IMR-90 (cell line): ENCODE results near the gene AP3B1. TPM values are rescaled to one million over a fixed set of nuclear protein-coding genes. Genes with fewer than 3 reads are reported as not detected.

Source experiments
- ATAC-seq: fragments of 200-7000 bp; cut with Tn5 transposase; 2 replicates; pipeline ENCODE4 v1.9.1; 2020; ENCODE audit warnings: low read depth, mild to moderate bottlenecking, moderate library complexity
- BruUV-seq: library from RNA; stranded (reverse); fragments of 400-500 nt; replicated peaks from 2 replicates; lab custom pipeline; 2021; lab: Mats Ljungman, UMichigan
- CTCF ChIA-PET: fragments of 300-600 bp; formaldehyde crosslinking; extraction: SDS; loops from one replicate; lab custom pipeline; 2021; ENCODE audit warnings: antibody characterized with exemption; lab: Yijun Ruan, JAX
- POLR2A ChIA-PET: fragments of 300-600 bp; sonication (Branson Sonifier 250); formaldehyde crosslinking; loops from one replicate; lab custom pipeline; 2022; ENCODE audit warnings: antibody characterized with exemption; ENCODE audit not compliant: unreplicated experiment; lab: Charles Lee
- DNase-seq: peaks from one replicate; pipeline ENCODE4 v3.0.0; 2013
- H2AFZ ChIP-seq: replicated peaks from 2 replicates; pipeline ENCODE3; 2013; ENCODE audit warnings: low read length, mild to moderate bottlenecking; ENCODE audit not compliant: poor library complexity
- H2AK5ac ChIP-seq: 2 replicates; pipeline ENCODE4 v1.6.1; 2013; ENCODE audit warnings: low read depth, low read length, inconsistent platforms
- H2AK9ac ChIP-seq: replicated peaks from 2 replicates; pipeline ENCODE3; 2013; ENCODE audit warnings: mild to moderate bottlenecking, low read depth, low read length, moderate library complexity; ENCODE audit not compliant: poor library complexity
- H2BK120ac ChIP-seq: 2 replicates; pipeline ENCODE4 v1.6.1; 2013; ENCODE audit warnings: low read depth, low read length, inconsistent platforms
- H2BK15ac ChIP-seq: 3 replicates; pipeline ENCODE4 v1.6.1; 2013; ENCODE audit warnings: low read depth, low read length, inconsistent platforms
- H2BK20ac ChIP-seq: 2 replicates; pipeline ENCODE4 v1.6.1; 2013; ENCODE audit warnings: low read depth, mild to moderate bottlenecking, inconsistent platforms, low read length, moderate library complexity
- H2BK5ac ChIP-seq: 2 replicates; pipeline ENCODE4 v1.6.1; 2013; ENCODE audit warnings: mild to moderate bottlenecking, low read depth, low read length, inconsistent platforms; ENCODE audit not compliant: poor library complexity, severe bottlenecking
- H3K14ac ChIP-seq: replicated peaks from 2 replicates; pipeline ENCODE4 v1.6.1; 2013; ENCODE audit warnings: low read depth, low read length, inconsistent platforms
- H3K18ac ChIP-seq: 2 replicates; pipeline ENCODE4 v1.6.1; 2013; ENCODE audit warnings: low read depth, low read length, control low read depth
- H3K23ac ChIP-seq: 2 replicates; pipeline ENCODE4 v1.6.1; 2013; ENCODE audit warnings: low read depth, low read length, inconsistent platforms
- H3K27ac ChIP-seq: 2 replicates; pipeline ENCODE4 v1.5.1; 2013; ENCODE audit warnings: mild to moderate bottlenecking, control low read depth, low read length; ENCODE audit not compliant: insufficient read depth
- H3K27me3 ChIP-seq: 2 replicates; pipeline ENCODE4 v1.6.1; 2013; ENCODE audit warnings: low read length; ENCODE audit not compliant: control insufficient read depth, insufficient read depth
- H3K36me3 ChIP-seq: 2 replicates; pipeline ENCODE4 v1.6.1; 2013; ENCODE audit warnings: low read length, mixed read lengths; ENCODE audit not compliant: control insufficient read depth, insufficient read depth
- H3K4ac ChIP-seq: 2 replicates; pipeline ENCODE4 v1.6.1; 2013; ENCODE audit warnings: low read depth, low read length, inconsistent platforms
- H3K4me1 ChIP-seq: 2 replicates; pipeline ENCODE4 v1.6.1; 2013; ENCODE audit warnings: low read length, mixed read lengths; ENCODE audit not compliant: control insufficient read depth, insufficient read depth
- H3K4me2 ChIP-seq: 2 replicates; pipeline ENCODE4 v1.6.1; 2013; ENCODE audit warnings: low read depth, mild to moderate bottlenecking, control low read depth, low read length, moderate library complexity
- H3K4me3 ChIP-seq: 2 replicates; pipeline ENCODE4 v1.5.1; 2013; ENCODE audit warnings: low read depth, mild to moderate bottlenecking, control low read depth, low read length, moderate library complexity; ENCODE audit not compliant: insufficient read depth
- H3K56ac ChIP-seq: 2 replicates; pipeline ENCODE4 v1.6.1; 2013; ENCODE audit warnings: low read length, inconsistent platforms; ENCODE audit not compliant: insufficient read depth; ENCODE audit errors: extremely low read depth
- H3K79me1 ChIP-seq, 2 experiments: 2 replicates each; pipeline ENCODE4 v1.6.1; 2013; ENCODE audit warnings: low read length in 2 of 2, inconsistent platforms in 1 of 2, low read depth in 1 of 2
- H3K9ac ChIP-seq: 2 replicates; pipeline ENCODE4 v1.6.1; 2013; ENCODE audit warnings: low read depth, low read length, control low read depth
- H3K9me1 ChIP-seq: 2 replicates; pipeline ENCODE4 v1.6.1; 2013; ENCODE audit warnings: low read length, inconsistent platforms; ENCODE audit not compliant: insufficient read depth
- H3K9me3 ChIP-seq: 2 replicates; pipeline ENCODE4 v1.6.1; 2013; ENCODE audit warnings: low read length; ENCODE audit not compliant: control insufficient read depth, insufficient read depth
- H4K20me1 ChIP-seq: 2 replicates; pipeline ENCODE4 v1.6.1; 2013; ENCODE audit warnings: low read length, inconsistent platforms; ENCODE audit not compliant: insufficient read depth
- H4K5ac ChIP-seq: 2 replicates; pipeline ENCODE4 v1.6.1; 2013; ENCODE audit warnings: mild to moderate bottlenecking, low read depth, low read length, control low read depth
- H4K8ac ChIP-seq, 2 experiments: 2 replicates each; pipeline ENCODE4 v1.6.1; 2013; ENCODE audit warnings: low read depth in 2 of 2, low read length in 2 of 2, control low read depth in 1 of 2, inconsistent platforms in 1 of 2
- H4K91ac ChIP-seq: 2 replicates; pipeline ENCODE4 v1.6.1; 2013; ENCODE audit warnings: low read depth, low read length, inconsistent platforms; ENCODE audit not compliant: insufficient read depth
- CHD1 ChIP-seq: IDR thresholded peaks from 2 replicates; pipeline ENCODE4 v1.6.1; 2012; ENCODE audit warnings: low read depth, low read length, improper control_type of control experiment
- FOS ChIP-seq: fragments of 150-350 bp; IDR thresholded peaks from 2 replicates; pipeline ENCODE4 v1.6.1; 2016; ENCODE audit warnings: low read depth, low read length
- RFX5 ChIP-seq: IDR thresholded peaks from 2 replicates; pipeline ENCODE4 v1.8.0; 2012; ENCODE audit warnings: low read depth, mild to moderate bottlenecking, low read length, moderate library complexity
- WGBS, 2 experiments: methylation state at CpG; one replicate each; pipeline versions ENCODE4 v1.1.5 to v1.1.7; 2013; ENCODE audit warnings: missing lambda C conversion rate in 2 of 2; ENCODE audit not compliant: insufficient read length in 1 of 2; ENCODE audit errors: extremely low coverage in 2 of 2; 5-methylcytosine and 5-hydroxymethylcytosine counted together
- dilution Hi-C: fragments of 300-500 bp; cut with HindIII; formaldehyde crosslinking; loops from one replicate; pipeline ENCODE4 v1.14.3; 2018; ENCODE audit warnings: low sequenced_read_pairs; ENCODE audit not compliant: unreplicated experiment
- in situ Hi-C: fragments of 300-500 bp; cut with MboI; formaldehyde crosslinking; loops from 3 replicates; pipeline ENCODE4 v1.14.3; 2019; ENCODE audit warnings: low sequenced_read_pairs, inconsistent platforms, mixed read lengths
- intact Hi-C: fragments of 100-400 bp; cut with micrococcal nuclease; formaldehyde crosslinking; loops from 2 replicates; pipeline ENCODE4 v1.10.0; 2022
- polyA plus RNA-seq, 3 experiments: library from polyadenylated mRNA; depleted of rRNA; stranded (reverse); fragments of >200 nt; gene quantifications; 2 replicates each; pipeline ENCODE4 v1.2.3, GENCODE V29; 2012; ENCODE audit warnings: low replicate concordance in 1 of 3
- total RNA-seq: library from RNA; depleted of rRNA; stranded (reverse); fragments of >200 nt; gene quantifications from 2 replicates; pipeline ENCODE4 v1.2.3, GENCODE V29; 2012

AP3B1 gene
- total and polyA plus RNA-seq, 2 of the 4 experiments (the other 2 are of a cell fraction): 33.1 to 59.0 TPM

DNA sequence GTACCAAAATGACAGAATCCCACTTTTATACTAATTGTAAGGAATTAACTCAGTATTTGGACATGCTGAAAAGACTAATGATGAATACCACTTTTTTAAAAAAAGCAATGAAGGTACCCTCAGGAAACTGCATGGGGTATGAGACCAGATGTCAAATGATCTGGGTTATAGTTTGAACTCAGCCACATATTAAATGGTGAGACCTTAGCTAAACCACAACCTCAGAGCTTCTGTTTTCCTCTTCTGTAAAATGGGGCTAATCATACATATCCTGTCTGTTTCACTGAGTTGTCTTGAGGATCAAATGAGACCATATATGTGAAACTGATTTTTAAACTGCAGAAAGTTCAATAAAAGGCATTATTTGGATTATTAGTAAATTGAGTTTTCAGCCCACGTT lies 238.4 kb downstream of the AP3B1 start:
- Histone ChIP-seq H2AFZ (no peak overlapping the region), H3K27ac (no peak overlapping the region), H2BK120ac (no peak overlapping the region), H4K20me1 (peaks cover 3% of the 10 kb centered on the region; the same call in 1 of the 2 replicates), H3K23ac (no peak overlapping the region), H3K18ac (no peak overlapping the region), H4K8ac (no peak overlapping the region), H3K79me1 (no peaks in the 10 kb centered on the region), H2BK5ac (no peak overlapping the region), H2BK20ac (no peak overlapping the region), H4K91ac (no peak overlapping the region), H2AK5ac (no peak overlapping the region), H3K27me3 (no peaks in the 10 kb centered on the region), H4K5ac (no peak overlapping the region), H3K14ac (no peak overlapping the region), H3K9me1 (no peaks in the 10 kb centered on the region), H3K9me3 (no peaks in the 10 kb centered on the region), H3K9ac (no peak overlapping the region), H3K4me1 (no peaks in the 10 kb centered on the region; the same call in 1 of the 2 replicates), H3K56ac (no peak overlapping the region), H2BK15ac (no peak overlapping the region), H3K4me2 (no peak overlapping the region), H2AK9ac (no peak overlapping the region), H3K4me3 (no peak overlapping the region), H3K4ac (no peak overlapping the region), H3K36me3 (no peaks in the 10 kb centered on the region)
- POLR2A ChIA-PET: no interaction called here
- DNase-seq (no peak), ATAC-seq (no peak)
- TF ChIP-seq RFX5: no peak
- no peak for TF ChIP-seq CHD1
- no peak for TF ChIP-seq FOS
- intact Hi-C loops (no loop called here), dilution Hi-C loops (no loop called here), in situ Hi-C loops (no loop called here)
- no CpG with 5 or more reads among the region's 1 CpG for WGBS, 2 experiments
- CTCF ChIA-PET: no interaction called here
- no TSS peak for BruUV-seq
